Measurements from ENCODE around the gene INPP5J.

INPP5J gene

DNA sequence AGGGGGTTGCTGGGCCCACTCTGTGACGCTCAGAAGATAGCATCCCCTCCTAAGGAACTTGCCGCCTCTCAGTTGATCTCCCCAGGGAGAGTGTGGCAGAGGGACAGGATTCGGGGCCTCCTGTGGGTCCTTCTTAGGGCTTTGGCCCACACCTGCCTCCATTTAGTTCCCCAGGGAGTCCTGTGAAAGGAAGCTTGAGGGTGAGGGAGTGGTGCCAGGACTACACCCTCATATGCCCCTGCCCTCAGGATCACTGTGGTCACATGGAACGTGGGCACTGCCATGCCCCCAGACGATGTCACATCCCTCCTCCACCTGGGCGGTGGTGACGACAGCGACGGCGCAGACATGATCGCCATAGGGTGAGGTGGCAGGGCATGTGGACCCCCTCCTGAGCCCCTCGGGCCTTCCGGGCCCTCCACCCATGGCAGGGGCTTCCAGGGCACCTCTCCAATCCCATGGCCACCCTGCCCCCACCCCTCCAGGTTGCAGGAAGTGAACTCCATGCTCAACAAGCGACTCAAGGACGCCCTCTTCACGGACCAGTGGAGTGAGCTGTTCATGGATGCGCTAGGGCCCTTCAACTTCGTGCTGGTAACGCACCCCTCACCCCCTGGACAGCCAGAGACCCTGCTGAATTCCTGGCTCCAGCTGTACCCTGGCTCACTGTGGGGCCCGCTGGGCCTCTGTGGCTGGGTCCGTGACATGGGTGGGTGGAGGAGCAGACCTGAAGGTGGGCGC lies 3.5 kb downstream of the INPP5J start:
- no peak for DNase-seq

DNA sequence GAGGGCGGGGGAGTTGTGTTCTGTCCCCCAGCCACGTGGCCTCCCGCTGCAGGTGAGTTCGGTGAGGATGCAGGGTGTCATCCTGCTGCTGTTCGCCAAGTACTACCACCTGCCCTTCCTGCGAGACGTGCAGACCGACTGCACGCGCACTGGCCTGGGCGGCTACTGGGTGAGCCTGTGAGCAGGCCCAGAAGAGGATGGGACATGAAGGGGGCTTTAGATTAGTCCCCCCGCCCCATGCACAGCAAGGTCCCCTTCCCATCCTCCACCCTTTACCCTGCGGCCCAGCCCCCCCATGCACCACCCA lies 4.1 kb downstream of the INPP5J start:
- DNase-seq: no peak

DNA sequence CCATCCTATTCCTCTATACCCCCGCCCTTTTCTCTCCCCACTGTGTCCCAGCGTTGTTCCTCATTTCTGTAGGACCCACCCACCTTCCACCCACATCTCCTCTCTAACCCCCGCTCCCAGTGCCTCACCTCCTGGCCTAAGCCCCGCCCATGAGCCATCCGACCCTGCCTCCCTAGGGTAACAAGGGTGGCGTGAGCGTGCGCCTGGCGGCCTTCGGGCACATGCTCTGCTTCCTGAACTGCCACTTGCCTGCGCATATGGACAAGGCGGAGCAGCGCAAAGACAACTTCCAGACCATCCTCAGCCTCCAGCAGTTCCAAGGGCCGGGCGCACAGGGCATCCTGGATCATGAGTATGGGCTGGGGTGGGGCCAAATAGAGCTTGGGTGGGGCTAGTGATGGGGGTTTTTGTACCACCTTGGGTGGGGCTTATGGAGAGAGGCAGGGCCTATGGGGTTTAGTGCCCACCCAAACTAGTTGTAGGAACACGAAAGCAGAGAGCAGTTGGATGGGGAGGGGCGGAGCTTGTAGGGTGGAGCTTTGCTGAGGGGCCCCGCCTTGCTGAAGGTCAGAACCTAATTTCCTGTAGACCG lies 4.5 kb downstream of the INPP5J start:
- DNase-seq: no peak

DNA sequence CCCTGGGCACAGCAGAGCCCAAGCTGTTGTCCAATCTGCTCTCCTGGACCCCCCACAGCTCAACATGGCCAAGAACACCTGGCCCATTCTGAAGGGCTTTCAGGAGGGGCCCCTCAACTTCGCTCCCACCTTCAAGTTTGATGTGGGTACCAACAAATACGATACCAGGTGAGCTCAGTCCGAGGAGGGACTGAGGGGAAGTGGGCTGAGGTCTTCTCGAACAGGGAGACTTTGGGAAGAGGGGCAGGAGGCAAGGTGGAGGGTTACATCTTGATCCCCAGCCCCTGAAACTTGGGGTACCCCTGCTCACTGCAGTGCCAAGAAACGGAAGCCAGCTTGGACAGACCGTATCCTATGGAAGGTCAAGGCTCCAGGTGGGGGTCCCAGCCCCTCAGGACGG lies 5.4 kb downstream of the INPP5J start:
- no peak for DNase-seq

DNA sequence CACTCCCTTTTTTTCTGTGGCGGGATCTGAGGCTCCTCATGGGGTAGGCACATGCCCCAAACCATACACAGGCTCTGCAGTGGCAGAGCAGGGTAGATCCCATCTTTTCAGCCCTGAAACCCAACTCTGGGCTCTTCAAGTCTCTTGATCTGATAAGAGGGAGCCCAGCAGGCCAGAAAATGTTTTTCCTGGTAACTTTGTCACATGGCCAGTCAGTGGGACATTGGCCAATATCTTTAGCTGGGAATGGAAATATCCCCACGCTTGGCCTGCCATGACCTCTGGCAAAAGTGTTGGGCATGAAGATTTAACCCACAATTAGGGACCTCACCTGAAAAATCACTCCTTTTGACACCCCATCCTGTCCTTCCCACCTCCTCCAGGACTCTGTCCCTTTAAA lies 8.1 kb downstream of the INPP5J start:
- no peak for DNase-seq

DNA sequence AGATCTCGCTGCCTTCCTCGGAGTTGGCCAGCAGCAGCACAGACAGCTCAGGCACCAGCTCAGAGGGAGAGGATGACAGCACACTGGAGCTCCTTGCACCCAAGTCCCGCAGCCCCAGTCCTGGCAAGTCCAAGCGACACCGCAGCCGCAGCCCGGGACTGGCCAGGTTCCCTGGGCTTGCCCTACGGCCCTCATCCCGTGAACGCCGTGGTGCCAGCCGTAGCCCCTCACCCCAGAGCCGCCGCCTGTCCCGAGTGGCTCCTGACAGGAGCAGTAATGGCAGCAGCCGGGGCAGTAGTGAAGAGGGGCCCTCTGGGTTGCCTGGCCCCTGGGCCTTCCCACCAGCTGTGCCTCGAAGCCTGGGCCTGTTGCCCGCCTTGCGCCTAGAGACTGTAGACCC lies 11.1 kb downstream of the INPP5J start:
- no peak for DNase-seq

- no peak for DNase-seq
Observed at GRCh38 chr22:31134688-31135087, 11.9 kb downstream of the INPP5J start.

- DNase-seq: no peak
Observed at GRCh38 chr22:31135706-31136105, 12.9 kb downstream of the INPP5J start.

GRCh38 chr22:31136155-31136554 lies 13.4 kb downstream of the INPP5J start:
- no peak for DNase-seq

DNA sequence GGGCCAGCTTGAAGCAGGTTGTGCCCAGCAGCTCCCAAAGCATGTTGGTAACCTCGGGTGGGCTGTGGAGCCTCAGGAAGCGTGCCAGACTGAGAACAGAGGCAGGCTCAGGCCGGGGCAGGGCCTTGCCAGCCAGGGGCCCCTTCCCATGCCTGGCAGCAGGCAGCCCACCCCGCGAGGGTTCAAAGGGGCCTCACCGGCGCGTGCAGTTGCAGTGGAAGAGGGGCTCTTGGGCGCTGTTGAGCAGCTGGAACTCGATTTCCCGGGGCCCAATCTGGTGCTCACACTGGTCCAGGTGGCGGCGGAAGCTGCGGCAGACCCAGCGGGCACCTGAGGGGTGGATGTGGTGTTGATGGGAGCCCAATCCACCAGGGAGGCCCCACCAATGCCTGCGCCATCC lies 13.9 kb downstream of the INPP5J start:
- DNase-seq: no peak

DNA sequence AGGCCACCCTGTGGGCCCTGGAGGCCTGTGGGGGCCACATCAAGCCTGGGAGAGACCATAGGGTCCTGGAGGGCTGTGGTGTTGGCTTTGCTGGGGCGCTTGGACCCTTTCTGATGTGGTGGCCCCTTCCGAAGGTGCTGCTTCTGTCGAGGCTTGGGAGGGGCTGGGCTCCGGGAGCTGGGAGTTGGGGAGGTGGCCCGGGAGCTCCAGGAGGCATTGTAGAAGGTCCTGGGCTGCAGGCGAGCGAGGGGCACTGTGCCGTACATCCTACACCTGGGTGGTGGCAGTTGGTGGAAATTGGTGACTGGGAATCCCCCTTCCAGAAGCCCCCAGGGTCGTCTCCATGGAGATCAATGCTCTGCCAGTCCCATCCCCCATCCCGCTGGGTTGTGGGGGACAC lies 15.0 kb downstream of the INPP5J start:
- DNase-seq: no peak

- no peak for DNase-seq
Observed at GRCh38 chr22:31138126-31138525, 15.4 kb downstream of the INPP5J start.

DNA sequence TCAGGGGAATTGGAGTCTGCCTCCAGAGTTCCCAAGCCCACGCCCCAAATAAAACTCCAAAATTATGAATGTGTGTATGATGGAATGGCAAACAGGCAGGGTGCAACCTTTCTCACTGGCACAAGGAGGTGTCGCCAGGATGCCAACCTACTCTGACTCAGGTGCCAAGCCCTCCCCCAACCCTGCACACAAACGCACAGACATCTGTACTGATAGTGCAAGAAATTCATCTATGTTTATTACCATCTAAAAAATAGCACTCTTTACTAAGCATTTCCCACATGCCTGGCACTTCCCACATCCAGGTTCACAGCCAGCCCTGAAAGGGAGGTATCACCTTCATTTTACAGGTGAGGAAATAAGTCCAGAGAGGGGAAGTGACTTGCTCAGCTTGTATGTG lies 16.3 kb downstream of the INPP5J start:
- no peak for DNase-seq

DNA sequence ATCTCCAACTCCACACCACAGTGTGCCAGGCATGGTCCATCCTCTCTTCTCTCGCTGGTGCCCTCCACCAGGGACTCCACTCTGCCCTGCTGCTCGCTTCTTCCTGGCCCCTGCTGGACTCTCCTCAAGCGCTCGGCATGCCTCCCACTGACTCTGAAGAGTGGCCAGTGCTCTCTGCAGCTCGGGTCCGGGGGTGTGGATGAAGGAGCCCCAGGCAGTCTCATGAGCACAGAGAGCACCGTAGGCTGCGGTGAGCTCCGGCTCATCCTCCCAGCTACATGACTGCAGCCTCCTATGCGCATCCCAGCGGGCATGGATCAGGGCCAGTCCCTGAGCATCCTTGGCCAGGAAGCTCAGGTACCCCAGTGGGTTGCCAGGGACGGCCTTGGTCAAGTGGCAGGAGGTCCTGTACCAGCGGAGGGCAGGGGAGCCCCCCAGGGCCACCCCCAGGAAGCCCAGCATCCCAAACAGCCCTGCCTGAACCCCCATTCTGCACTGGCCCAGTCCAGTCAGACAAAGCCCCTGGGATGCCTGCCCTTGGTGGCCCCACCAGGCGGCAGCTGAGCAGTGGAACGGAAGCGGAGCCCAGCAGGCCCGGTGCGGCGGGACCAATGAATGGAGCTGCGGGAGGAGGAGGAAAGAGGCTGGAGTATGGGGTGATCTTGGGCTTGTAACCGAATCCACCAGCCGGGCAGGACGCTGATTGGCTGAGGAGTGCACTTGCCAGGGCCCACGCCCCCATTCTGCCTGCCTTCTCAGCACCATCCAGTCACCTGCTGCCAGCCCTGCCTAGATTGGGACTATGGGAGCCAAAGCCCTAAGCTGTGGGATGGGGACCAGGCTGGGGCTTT lies 17.3 kb downstream of the INPP5J start, which contains the start of gene PLA2G3:
PLA2G3 (minus strand) TSS at position 643 of the 851 bp plus-strand sequence; CDS start at position 489, 154 bp downstream.
- peak; percentile 81 for DNase-seq

GRCh38 chr22:31140746-31141145 lies 18.0 kb downstream of the INPP5J start:
- DNase-seq: no peak

DNA sequence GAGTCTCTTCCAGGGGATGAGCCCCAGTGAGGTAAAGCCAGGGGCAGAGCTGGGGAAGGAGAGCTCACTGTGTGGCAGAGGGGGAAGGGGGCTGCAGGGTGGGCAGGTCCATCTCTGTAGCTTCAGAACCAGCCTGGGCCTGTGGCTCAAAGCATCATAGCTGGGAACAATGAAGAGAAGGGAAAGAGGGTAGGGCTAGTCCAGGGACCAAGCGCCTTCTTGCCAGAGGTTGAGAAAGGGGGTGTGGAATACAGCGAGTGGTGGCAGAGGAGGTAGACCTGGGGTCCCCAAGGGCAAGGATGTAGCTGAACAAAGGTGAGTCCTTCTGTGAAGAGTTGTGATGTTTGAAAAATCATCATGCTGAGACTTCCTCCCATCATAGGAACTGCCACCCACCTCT lies 18.8 kb downstream of the INPP5J start:
- DNase-seq: no peak

DNA sequence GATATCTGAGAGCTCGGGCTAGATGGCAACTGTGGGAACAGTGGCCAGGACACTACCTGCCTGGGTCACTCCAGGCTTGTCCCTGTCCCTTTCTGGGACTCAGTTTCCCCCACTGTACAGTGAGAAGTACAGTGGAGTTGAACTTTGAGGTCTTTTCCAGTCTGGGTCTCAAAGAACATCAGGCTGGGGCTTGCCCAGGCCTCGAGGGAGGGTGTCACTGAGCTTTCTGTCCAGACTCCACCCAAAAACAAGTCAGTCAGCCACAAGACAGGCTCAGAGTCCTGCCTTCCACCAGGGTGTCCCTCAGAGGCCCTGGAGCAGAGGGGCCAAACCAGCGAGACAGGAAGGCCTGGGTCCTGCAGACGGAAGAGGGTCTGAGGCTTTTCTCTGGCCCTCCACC lies 19.5 kb downstream of the INPP5J start:
- no peak for DNase-seq

DNA sequence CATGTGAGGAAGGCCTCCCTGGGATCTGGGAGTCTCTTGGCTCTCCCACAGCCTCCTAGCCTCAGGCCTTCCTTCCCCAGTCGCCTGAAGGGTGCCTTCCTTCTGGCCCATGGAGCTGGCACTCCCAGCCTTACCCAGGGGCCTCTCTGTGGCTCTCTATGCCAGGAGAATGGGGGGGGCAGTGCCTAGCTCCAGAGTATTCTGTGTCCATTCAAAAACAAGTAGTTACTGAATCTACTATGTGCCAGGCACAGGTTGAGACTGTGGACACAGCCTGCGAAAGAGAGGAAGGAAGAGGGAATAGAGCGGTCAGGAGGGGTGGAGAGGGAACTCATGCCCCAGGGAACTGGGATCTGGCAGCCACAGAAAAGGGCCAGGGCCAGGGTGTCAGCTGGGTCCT lies 20.3 kb downstream of the INPP5J start:
- DNase-seq: no peak

DNA sequence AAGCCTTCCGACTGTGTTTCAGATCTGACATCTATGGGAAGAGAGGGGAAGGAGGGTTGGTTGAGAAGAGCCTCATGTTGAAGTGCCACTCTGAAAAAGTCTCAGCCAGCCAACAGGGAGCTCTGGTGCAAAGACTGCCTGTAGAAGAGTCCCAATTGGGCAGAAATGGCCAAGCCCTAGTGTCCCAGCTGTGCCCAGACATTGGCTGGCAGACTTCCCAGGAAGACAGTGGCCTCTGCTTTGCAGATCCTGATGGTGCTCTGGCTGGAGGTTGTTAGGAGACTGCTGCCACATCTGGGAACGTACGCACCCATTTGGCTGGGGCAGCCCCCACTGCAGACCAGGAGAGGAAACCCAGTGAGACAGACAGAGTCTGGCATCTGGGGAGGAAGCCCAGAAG lies 20.8 kb downstream of the INPP5J start:
- peak; percentile 22 for DNase-seq

DNA sequence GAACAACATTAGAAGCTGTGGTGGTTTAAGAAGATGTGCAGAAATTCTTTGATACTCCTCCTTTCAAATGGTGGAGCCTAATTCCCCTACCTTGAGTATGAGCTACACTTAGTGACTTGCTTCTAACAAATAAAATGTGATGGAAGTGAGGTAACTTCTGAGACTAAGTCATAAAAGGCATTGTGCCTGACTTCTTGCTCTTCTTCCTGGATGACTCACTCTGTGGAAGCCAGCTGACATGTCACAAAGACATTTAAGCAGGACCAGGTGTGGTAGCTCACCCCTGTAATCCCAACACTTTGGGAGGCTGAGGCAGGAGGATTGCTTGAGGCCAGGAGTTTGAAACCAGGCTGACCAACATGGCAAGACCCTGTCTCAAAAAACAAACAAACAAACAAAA lies 21.5 kb downstream of the INPP5J start:
- no peak for DNase-seq

GRCh38 chr22:31148488-31148887 lies 25.7 kb downstream of the INPP5J start:
- DNase-seq: no peak

- DNase-seq: peak; percentile 56
Observed at GRCh38 chr22:31148953-31149627, 26.3 kb downstream of the INPP5J start.

DNA sequence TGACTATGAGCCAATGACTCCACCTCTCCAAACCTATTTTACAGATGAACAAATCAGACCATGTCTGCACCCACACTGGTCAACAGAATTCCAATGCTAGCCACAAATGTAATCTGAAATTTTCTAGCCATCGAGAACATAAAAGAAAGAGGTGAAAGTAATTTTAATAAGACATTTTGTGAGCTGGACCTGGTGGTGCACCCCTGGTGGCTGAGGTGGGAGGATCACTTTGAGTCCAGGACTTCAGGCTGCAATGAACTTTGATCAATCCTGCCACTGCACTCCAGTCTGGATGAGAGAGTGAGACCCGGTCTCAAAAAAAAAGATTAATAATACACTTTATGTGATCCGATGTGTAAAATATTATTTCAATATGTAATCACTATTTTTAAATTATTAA lies 27.8 kb downstream of the INPP5J start:
- DNase-seq: no peak

DNA sequence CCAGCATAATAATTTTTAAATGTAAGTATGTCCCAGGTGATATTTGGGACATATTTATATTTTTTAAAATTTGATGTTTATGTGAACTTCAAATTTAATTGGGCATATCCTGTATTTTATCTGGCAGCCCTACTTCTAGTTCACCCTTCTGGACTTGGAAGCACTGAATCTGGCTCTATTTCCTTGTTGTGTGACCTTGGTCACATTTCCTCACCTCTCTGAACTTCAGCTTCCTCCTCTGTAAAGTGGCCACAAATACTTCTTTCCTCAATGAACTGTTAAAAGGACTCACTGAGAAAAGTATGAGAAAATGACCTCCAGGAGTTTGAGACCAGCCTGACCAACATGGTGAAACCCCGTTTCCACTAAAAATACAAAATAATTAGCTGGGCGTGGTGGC lies 29.1 kb downstream of the INPP5J start:
- no peak for DNase-seq

Data from NCI-H446 treated with DMSO at 0.1 percent for 48 hours (cell line).